HepG2 (cell line): ENCODE data around the gene GSC2. TPM values are rescaled to one million over a fixed set of nuclear protein-coding genes. Genes with fewer than 3 reads are reported as not detected.
A peak's percentile ranks its signal among the peaks of the same experiment; 100 is the strongest.

Source experiments
- AHR ChIP-seq: IDR thresholded peaks from 2 replicates; pipeline ENCODE4 v1.6.1; 2018; ENCODE audit warnings: missing genetic modification reagents, missing compliant biosample characterization
- ARID4A ChIP-seq: sonication (generic); formaldehyde crosslinking; IDR thresholded peaks from 2 replicates; pipeline ENCODE4 v1.5.0; 2020; ENCODE audit warnings: mild to moderate bottlenecking, missing genetic modification reagents, borderline replicate concordance
- BCL6 ChIP-seq: IDR thresholded peaks from 2 replicates; pipeline ENCODE4 v1.6.1; 2016; ENCODE audit warnings: missing genetic modification reagents, missing compliant biosample characterization
- BORCS8-MEF2B ChIP-seq: sonication (generic); formaldehyde crosslinking; IDR thresholded peaks from 2 replicates; pipeline ENCODE4 v1.8.0; 2022; ENCODE audit warnings: mild to moderate bottlenecking, missing genetic modification reagents
- BRCA1 ChIP-seq: sonication (generic); formaldehyde crosslinking; IDR thresholded peaks from 2 replicates; pipeline ENCODE4 v1.4.0; 2020; ENCODE audit warnings: missing genetic modification reagents
- CHD2 ChIP-seq: IDR thresholded peaks from 2 replicates; pipeline ENCODE4 v1.6.1; 2011; ENCODE audit warnings: low read depth, low read length, improper control_type of control experiment
- FOXK1 ChIP-seq: sonication (generic); formaldehyde crosslinking; IDR thresholded peaks from 2 replicates; pipeline ENCODE4 v1.4.0; 2020; ENCODE audit warnings: low read depth, missing genetic modification reagents, borderline replicate concordance
- FOXP1 ChIP-seq, 2 experiments: fragments of 450-650 bp in 1 of 2; IDR thresholded peaks; 2 replicates each; pipeline ENCODE4 v1.6.1; 2017 to 2018; ENCODE audit warnings: antibody characterized with exemption in 1 of 2
- HIVEP1 ChIP-seq: sonication (generic); formaldehyde crosslinking; IDR thresholded peaks from 2 replicates; pipeline ENCODE4 v1.4.0; 2020; ENCODE audit warnings: mild to moderate bottlenecking, missing genetic modification reagents
- MAX ChIP-seq: IDR thresholded peaks from 2 replicates; pipeline ENCODE4 v1.6.1; 2012; ENCODE audit warnings: inconsistent platforms
- MED13 ChIP-seq: sonication (generic); formaldehyde crosslinking; IDR thresholded peaks from 2 replicates; pipeline ENCODE4 v1.5.0; 2020; ENCODE audit warnings: missing genetic modification reagents
- PHF20 ChIP-seq: sonication (generic); formaldehyde crosslinking; IDR thresholded peaks from 2 replicates; pipeline ENCODE4 v1.5.0; 2020; ENCODE audit warnings: mild to moderate bottlenecking, missing genetic modification reagents
- POGK ChIP-seq: sonication (generic); formaldehyde crosslinking; conservative IDR thresholded peaks from 2 replicates; pipeline ENCODE4 v1.8.0; 2022; ENCODE audit warnings: mild to moderate bottlenecking, moderate library complexity, missing genetic modification reagents
- POLR2G ChIP-seq: fragments of 200-400 bp; formaldehyde crosslinking; IDR thresholded peaks from 2 replicates; pipeline ENCODE4 v1.6.1; 2018; ENCODE audit warnings: mild to moderate bottlenecking, low read depth, low read length, moderate library complexity
- PPARG ChIP-seq: conservative IDR thresholded peaks from 2 replicates; pipeline ENCODE4 v1.6.1; 2016; ENCODE audit warnings: missing biosample characterization, missing genetic modification reagents
- RFXAP ChIP-seq: sonication (generic); formaldehyde crosslinking; IDR thresholded peaks from 2 replicates; pipeline ENCODE4 v1.4.0; 2020; ENCODE audit warnings: missing genetic modification reagents, borderline replicate concordance
- RXRA ChIP-seq: sonication (generic); formaldehyde crosslinking; IDR thresholded peaks from 2 replicates; pipeline ENCODE4 v1.5.1; 2020; ENCODE audit warnings: missing genetic modification reagents
- SAP130 ChIP-seq: IDR thresholded peaks from 2 replicates; pipeline ENCODE4 v1.6.1; 2016; ENCODE audit warnings: low read depth
- WIZ ChIP-seq: sonication (generic); formaldehyde crosslinking; IDR thresholded peaks from 2 replicates; pipeline ENCODE4 v1.5.1; 2020; ENCODE audit warnings: mild to moderate bottlenecking, missing genetic modification reagents
- ZFX ChIP-seq: sonication (generic); formaldehyde crosslinking; IDR thresholded peaks from 2 replicates; pipeline ENCODE4 v1.4.0; 2020; ENCODE audit warnings: mild to moderate bottlenecking, low read depth, missing genetic modification reagents, moderate library complexity
- ZNF136 ChIP-seq: sonication (generic); formaldehyde crosslinking; IDR thresholded peaks from 2 replicates; pipeline ENCODE4 v1.8.1; 2022; ENCODE audit warnings: low read depth, mild to moderate bottlenecking, moderate library complexity, missing genetic modification reagents
- ZNF17 ChIP-seq: sonication (generic); formaldehyde crosslinking; IDR thresholded peaks from 2 replicates; pipeline ENCODE4 v1.5.0; 2020; ENCODE audit warnings: mild to moderate bottlenecking, missing genetic modification reagents
- ZNF552 ChIP-seq: sonication (generic); formaldehyde crosslinking; IDR thresholded peaks from 2 replicates; pipeline ENCODE4 v1.9.0; 2022; ENCODE audit warnings: missing genetic modification reagents, mild to moderate bottlenecking, borderline replicate concordance
- ZNF616 ChIP-seq: sonication (generic); formaldehyde crosslinking; IDR thresholded peaks from 2 replicates; pipeline ENCODE4 v1.5.0; 2020; ENCODE audit warnings: low read depth, mild to moderate bottlenecking, missing genetic modification reagents
- ZNF703 ChIP-seq: sonication (generic); formaldehyde crosslinking; IDR thresholded peaks from 2 replicates; pipeline ENCODE4 v1.5.1; 2020; ENCODE audit warnings: missing genetic modification reagents, mild to moderate bottlenecking, moderate library complexity, borderline replicate concordance
- polyA plus RNA-seq, 8 experiments: library from polyadenylated mRNA; depleted of rRNA in 3 of 8; stranded (reverse) in 7 of 8; unstranded in 1 of 8; fragments of >200 nt; fragmentation: Illumina TruSeq in 4 of 8; extraction: Trizol in 4 of 8; gene quantifications; 2 replicates each; pipeline versions ENCODE4 v1.2.1 to v1.2.3, GENCODE V29; 2011 to 2016; ENCODE audit warnings: low read depth in 4 of 8, missing spikeins in 1 of 8, mixed read lengths in 1 of 8; ENCODE audit not compliant: insufficient read depth in 1 of 8
- total RNA-seq, 5 experiments: library from RNA; depleted of rRNA; stranded (reverse); fragments of >200 nt; fragmentation: Illumina TruSeq; extraction: Trizol; gene quantifications; 2 replicates each; pipeline ENCODE4 v1.2.3, GENCODE V29; 2016; ENCODE audit warnings: low read depth in 1 of 5

GSC2 gene
- total and polyA plus RNA-seq, 2 of the 13 experiments (the other 11 are each of a cell fraction or from before 2014, with no cell fraction given) = not detected

DNA sequence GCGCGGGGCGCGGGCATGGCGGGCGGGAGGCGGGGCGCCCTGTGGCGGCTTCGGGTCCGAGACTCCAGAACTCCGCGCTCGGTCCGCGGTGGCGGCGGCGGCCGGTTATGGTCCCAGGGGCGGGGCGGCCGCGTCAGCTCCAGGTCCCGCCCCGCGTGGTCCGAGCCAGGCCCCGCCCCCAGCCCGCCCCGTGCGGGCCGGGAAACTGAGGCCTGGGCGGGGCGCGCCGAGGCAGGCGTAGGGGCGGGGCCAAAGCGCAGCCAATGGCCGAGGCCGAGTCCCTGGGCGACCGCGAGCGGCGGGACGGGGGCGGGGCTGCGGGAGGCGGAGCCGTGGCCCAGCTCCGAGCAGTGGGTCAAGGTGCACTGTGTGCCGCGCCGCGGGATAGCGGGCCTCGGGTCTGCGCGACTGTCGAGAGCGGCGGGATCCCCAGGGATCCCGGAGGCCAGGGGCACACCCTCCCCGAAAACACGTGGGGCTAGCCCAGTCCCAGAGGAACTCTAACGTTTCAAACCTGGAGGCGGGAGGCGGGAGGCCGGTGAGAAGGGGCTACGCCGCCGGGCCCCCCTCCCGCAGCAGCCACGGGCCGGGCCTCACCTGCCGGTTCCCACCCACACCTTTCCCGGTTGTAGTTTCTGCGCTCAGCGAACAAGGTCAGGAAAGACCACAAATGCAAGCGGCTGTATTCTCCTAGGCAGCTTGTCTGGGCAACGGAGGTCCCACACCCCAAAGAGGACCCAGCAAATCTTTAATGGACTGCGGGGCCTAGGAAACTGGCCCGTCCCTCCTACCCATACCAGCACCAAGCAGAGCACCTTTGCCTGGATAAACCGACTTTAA lies 28.8 kb upstream of the GSC2 start, which contains the start of gene SLC25A1 (continued):
- TF ChIP-seq ZNF136 (CRISPR knock-in tag) = peak; percentile 85; the same call in 1 of the 2 replicates
- TF ChIP-seq HIVEP1 (CRISPR knock-in tag) = peak; percentile 59
- TF ChIP-seq RXRA (CRISPR knock-in tag) = peak; percentile 85
- TF ChIP-seq POGK = 0 out of 2 replicates have a peak, but pooled peaks have one; percentile 7
- peak; percentile 75; the same call in 1 of the 2 replicates for TF ChIP-seq RFXAP (CRISPR knock-in tag)
- 0 out of 2 replicates have a peak, but pooled peaks have one; percentile 8 for TF ChIP-seq ZNF552
- TF ChIP-seq ZNF703 (CRISPR knock-in tag) = 0 out of 2 replicates have a peak, but pooled peaks have one; percentile 72
- TF ChIP-seq PHF20 (CRISPR knock-in tag) = peak; percentile 56
- peak; percentile 75 for TF ChIP-seq CHD2
- peak; percentile 74; the same call in 1 of the 2 replicates for TF ChIP-seq AHR
- TF ChIP-seq FOXP1 (IDR thresholded peaks at IDR 0.05) = no peak
- TF ChIP-seq FOXP1 (CRISPR knock-in tag; IDR thresholded peaks at IDR 0.05) = no peak
- no peak for TF ChIP-seq ZNF616 (CRISPR knock-in tag)
- peak; percentile 96 for TF ChIP-seq PPARG (CRISPR knock-in tag)
- no peak for TF ChIP-seq ZNF17 (CRISPR knock-in tag)
- TF ChIP-seq SAP130 (CRISPR knock-in tag) = peak; percentile 49; the same call in 1 of the 2 replicates
- no peak for TF ChIP-seq BORCS8-MEF2B (CRISPR knock-in tag)
- peak; percentile 90 for TF ChIP-seq ZFX (CRISPR knock-in tag)
- TF ChIP-seq BCL6 (CRISPR knock-in tag) = peak; percentile 39
- TF ChIP-seq POLR2G = peak; percentile 95
- peak; percentile 32; the same call in 1 of the 2 replicates for TF ChIP-seq FOXK1 (CRISPR knock-in tag)
- TF ChIP-seq BRCA1 (CRISPR knock-in tag) = 0 out of 2 replicates have a peak, but pooled peaks have one; percentile 60
- peak; percentile 85; the same call in 1 of the 2 replicates for TF ChIP-seq ARID4A (CRISPR knock-in tag)
- no peak for TF ChIP-seq WIZ (CRISPR knock-in tag)
- peak; percentile 77 for TF ChIP-seq MAX
- peak; percentile 68; the same call in 1 of the 2 replicates for TF ChIP-seq MED13
